Left renal pelvis (tissue), 4 donors: ENCODE data around the gene SRSF6. TPM values are rescaled to one million over a fixed set of nuclear protein-coding genes. Genes with fewer than 3 reads are reported as not detected.
A peak's percentile ranks its signal among the peaks of the same experiment; 100 is the strongest.
"Not testable (repeated sequence)": the region's sequence is repeated elsewhere in the genome, so short reads cannot be mapped to it uniquely, and the experiment has no call there.

Source experiments
- DNase-seq, 4 donors: peaks; one replicate each; pipeline ENCODE4 v3.0.0-alpha.2; 2013; ENCODE audit warnings: low read depth in 4 of 4, low spot score in 3 of 4
- polyA plus RNA-seq, 4 donors: library from polyadenylated mRNA; unstranded; fragments of 120-200 nt; gene quantifications; one replicate each; pipeline ENCODE4 v1.2.1, GENCODE V29; 2013; ENCODE audit not compliant: insufficient read length in 4 of 4

SRSF6 gene
- polyA plus RNA-seq, 4 donors: 228 to 421 (median 328) TPM

DNA sequence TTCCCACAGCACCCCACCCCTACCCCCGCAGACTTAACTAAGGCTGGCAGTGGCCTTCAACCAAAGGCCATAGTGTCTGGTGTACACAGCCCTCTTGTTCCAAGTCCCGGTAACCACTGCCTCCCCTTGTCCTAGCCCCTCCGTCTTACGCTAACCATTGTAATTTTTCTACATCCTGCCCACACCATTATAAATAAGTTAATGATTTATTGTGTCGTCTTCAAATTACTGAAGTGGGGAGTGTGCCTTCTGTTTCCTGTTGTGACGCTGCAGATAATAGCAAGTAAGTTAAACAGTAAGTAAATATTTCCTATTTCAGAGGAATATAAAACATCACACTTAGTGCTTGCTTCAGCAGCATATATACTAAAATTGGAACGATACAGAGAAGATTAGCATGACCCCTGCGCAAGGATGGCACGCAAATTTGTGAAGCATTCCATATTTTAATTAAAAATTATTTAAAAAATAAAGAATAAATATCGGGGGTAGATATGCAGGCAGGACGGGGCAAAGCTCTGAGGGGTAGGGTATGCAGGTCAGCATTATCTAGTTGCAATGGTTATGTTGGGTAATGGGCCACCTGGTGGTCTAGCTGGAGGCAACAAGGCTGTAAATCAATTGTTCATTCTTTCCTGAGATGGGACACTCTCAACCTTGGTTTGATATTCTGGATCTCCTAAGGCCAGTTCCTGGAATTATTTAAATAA lies 15.1 kb downstream of the SRSF6 start:
- no peak for DNase-seq

- DNase-seq: no peak
These were observed 15.6 kb downstream of the SRSF6 start for GRCh38 chr20:43473381-43473704.

GRCh38 chr20:43477193-43477592 lies 19.5 kb downstream of the SRSF6 start:
- no peak for DNase-seq

GRCh38 chr20:43477619-43478018 lies 19.9 kb downstream of the SRSF6 start:
- no peak for DNase-seq

DNA sequence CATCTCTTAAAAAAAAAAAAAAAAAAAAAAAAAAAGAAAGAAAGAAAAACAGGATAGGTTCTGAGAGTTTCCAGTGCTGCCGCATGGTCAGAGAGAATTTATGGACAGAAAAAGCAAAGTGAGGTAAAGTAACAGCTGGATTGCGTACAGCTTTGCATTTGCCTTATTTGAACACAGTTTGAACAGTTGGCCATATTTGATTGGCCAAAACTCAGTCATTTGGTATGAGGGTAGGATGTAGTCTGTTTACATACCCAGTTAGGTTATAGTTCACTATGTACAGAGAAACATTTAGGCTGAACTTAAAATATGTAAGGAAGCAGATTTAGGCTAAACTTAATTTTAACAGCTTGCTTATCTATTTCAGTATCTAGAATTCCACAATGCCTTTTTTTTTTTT lies 32.3 kb downstream of the SRSF6 start:
- DNase-seq: no peak

GRCh38 chr20:43492101-43492500 lies 34.4 kb downstream of the SRSF6 start:
- no peak for DNase-seq

- no peak for DNase-seq
These were observed 37.7 kb downstream of the SRSF6 start for GRCh38 chr20:43495388-43495787.

DNA sequence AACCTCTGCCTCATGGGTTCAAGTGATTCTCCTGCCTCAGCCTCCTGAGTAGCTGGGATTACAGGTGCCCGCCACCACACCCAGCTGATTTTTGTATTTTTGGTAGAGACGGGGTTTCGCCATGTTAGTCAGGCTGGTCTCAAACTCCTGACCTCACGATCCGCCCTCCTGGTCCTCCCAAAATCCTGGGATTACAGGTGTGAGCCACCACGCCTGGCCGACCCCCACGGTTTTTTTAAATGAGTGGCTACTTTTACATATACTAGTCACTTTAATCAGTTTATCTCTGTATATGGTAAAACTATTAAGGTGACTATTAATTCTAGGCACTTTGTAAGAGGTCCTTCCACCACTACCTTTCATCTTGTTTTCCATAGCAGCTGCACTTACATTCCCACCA lies 44.3 kb downstream of the SRSF6 start:
- DNase-seq: not testable (repeated sequence)

GRCh38 chr20:43506238-43506637 lies 48.5 kb downstream of the SRSF6 start:
- no peak for DNase-seq

- DNase-seq: peak in 2 of 4 donors; percentile 15 to 38
These were observed 49.7 kb downstream of the SRSF6 start, which contains the start of gene L3MBTL1 for GRCh38 chr20:43507150-43508080. Gene L3MBTL1, plus strand, starts transcription at chr20:43507697. Its CDS starts 5,807 bp downstream, at chr20:43513504.

DNA sequence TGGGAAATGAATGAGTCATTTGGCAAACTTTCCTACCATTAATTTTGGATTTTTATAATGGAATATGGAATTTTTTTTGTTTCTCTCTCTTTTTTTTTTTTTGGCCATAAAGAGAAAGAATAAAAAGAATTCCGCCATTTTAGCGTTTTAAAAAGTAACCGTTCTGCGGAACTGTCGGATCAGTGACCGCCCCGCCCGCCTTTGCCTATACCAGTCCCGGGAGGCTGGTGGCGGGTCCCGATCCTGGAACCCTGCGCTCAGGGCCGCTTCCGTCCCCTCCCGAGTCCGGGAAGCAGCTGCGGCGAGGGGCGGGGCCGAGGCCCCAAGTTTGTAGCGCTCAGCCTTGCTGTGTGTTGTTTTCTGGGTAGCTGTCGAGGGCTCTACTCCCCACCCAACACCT lies 50.4 kb downstream of the SRSF6 start:
- DNase-seq: no peak

GRCh38 chr20:43508604-43509040 lies 50.9 kb downstream of the SRSF6 start:
- DNase-seq: no peak

- no peak for DNase-seq
These were observed 54.2 kb downstream of the SRSF6 start for GRCh38 chr20:43511879-43512278.

DNA sequence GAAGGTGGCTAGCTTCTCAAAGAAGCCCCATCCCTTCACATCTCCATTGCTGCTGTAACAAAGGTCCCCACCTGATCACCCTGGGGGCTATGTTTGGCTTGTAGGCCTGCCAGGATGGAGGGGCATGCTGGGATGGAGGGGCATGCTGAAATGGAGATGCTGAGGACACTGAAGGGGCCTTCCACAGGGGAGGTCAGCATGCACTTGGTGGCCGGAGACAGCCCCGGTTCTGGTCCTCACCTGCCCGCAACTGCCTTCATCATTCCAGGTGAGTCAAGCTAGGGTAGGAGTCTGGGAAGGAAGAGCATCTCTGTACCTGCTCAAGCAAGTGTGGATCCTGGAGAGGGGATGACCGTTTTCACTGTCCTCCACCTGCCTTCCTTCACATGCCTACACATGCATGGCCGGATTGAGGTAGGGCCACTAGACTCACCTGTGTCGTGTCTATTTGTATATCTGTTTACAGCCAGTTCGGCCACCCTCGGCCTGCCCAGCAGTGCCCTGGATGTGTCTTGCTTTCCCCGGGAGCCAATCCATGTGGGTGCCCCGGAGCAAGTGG lies 55.8 kb downstream of the SRSF6 start:
- DNase-seq: no peak

Other genes starting within 250 kb of the SRSF6 start
- gene L3MBTL1, start 49.8 kb downstream of the SRSF6 start, polyA plus RNA-seq: 10 to 100 TPM in 3 of 4 donors, 1 to 10 TPM in 1; 9.6 to 28.9 (median 13.7) TPM
- gene SGK2, start 101.1 kb downstream of the SRSF6 start, polyA plus RNA-seq: 10 to 100 TPM in 3 of 4 donors, 1 to 10 TPM in 1; 3.4 to 77.4 (median 36.4) TPM
- gene IFT52, start 133.0 kb downstream of the SRSF6 start, polyA plus RNA-seq: 10 to 100 TPM; 70.4 to 86.1 (median 73.5) TPM
- 10 to 100 TPM; 19.2 to 27.5 (median 25.1) TPM for gene MYBL2, start 209.2 kb downstream of the SRSF6 start, polyA plus RNA-seq